ENCODE results near the gene GHRHR.

GHRHR gene

DNA sequence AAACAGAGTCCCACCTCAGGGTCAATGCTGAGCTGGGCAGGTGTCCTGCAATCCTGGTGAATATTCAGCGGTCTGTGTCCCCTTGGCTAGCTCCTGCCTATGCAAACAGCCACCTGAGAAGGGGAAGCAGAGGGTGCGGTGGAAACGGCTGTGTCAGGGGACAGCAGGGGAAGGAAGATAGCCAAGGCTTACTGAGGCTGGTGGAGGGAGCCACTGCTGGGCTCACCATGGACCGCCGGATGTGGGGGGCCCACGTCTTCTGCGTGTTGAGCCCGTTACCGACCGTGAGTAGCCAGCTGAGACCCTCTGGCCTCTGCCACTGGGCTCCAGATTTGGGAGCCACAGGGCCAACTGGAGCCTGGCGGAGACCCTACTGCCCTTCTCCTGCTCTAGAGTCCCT lies at the start of gene GHRHR:
Gene GHRHR, plus strand, starts transcription at position 112 of the 400 bp plus-strand sequence. Its CDS starts 116 bp downstream, at position 228.
- no peak for DNase-seq (ENCODE audit: low read depth)
- TF ChIP-seq CTCF (IDR thresholded peaks at IDR 0.05; ENCODE audit: low read depth, low read length) (no peak), MYC (IDR thresholded peaks at IDR 0.05; ENCODE audit: low read depth, low read length) (no peak), POLR2A (IDR thresholded peaks at IDR 0.05; ENCODE audit: extremely low read depth, insufficient read length) (no peak), MAX (IDR thresholded peaks at IDR 0.05; ENCODE audit: low read depth, low read length) (no peak)
- H3K4me3 ChIP-seq (ENCODE audit: low read depth, low read length) = no peak within 1 kb of the TSS

DNA sequence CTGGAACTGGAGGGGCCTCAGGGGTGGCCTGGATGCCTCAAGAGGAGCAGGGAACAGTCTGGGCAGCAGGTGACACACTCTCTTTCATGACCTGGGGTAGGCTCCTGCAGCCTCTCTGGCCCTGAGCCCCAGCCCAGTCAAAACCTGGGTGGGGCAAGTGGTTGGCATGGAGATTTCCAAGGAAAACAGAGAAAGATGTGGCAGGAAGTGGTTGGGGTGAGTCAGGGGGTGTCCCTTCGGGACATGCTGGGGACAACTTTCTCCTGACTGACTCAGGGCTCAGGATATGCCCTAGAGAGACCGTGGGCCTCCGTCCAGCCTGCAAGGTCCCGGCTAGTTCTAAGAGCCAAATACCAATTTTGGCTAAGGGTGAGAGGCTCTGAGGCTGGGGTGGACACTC lies 49.2 kb upstream of the GHRHR start:
- H3K4me3 ChIP-seq (ENCODE audit: low read depth, low read length) = no peak overlapping the region
- TF ChIP-seq CTCF (IDR thresholded peaks at IDR 0.05; ENCODE audit: low read depth, low read length) = no peak
- no peak for TF ChIP-seq MYC (IDR thresholded peaks at IDR 0.05; ENCODE audit: low read depth, low read length)
- no peak for TF ChIP-seq POLR2A (IDR thresholded peaks at IDR 0.05; ENCODE audit: extremely low read depth, insufficient read length)
- no peak for TF ChIP-seq MAX (IDR thresholded peaks at IDR 0.05; ENCODE audit: low read depth, low read length)
- DNase-seq (ENCODE audit: low read depth) = peak; percentile 68

DNA sequence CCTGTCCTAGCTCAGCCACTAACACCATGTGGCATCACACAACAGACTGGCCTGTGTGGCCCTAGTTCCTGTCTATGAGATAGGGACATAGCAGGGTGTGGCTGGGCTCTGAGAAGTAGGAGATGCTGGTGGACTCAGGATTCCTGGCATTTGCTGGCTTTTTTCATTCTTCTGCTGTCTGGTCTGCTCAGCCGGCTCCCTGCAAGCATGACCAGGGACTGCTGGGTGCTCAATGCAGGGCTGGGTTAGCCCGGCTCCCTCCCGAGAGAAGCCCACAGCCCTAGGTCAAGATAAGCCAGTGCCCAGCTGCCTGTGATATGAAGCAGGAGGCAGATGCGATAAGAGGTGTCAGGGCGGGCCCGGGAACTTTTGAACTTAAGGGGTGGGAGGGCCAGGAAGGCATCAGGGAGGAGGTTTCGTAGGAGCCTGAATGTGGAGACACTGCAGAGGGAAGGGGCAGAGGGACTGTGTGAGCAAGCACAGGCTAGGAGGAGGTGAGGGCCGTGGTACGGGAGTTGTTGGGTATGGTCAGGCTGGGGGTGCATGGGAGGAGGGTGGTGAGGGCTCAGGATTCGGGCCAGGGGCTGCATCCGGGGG lies 48.6 kb upstream of the GHRHR start:
- no peak for TF ChIP-seq CTCF (IDR thresholded peaks at IDR 0.05; ENCODE audit: low read depth, low read length)
- no peak for TF ChIP-seq POLR2A (IDR thresholded peaks at IDR 0.05; ENCODE audit: extremely low read depth, insufficient read length)
- TF ChIP-seq MAX (IDR thresholded peaks at IDR 0.05; ENCODE audit: low read depth, low read length) = no peak
- no peak for TF ChIP-seq MYC (IDR thresholded peaks at IDR 0.05; ENCODE audit: low read depth, low read length)
- DNase-seq (ENCODE audit: low read depth) = no peak
- no peak overlapping the region for H3K4me3 ChIP-seq (ENCODE audit: low read depth, low read length)

- H3K4me3 ChIP-seq (ENCODE audit: low read depth, low read length) = no peak overlapping the region
- TF ChIP-seq CTCF (IDR thresholded peaks at IDR 0.05; ENCODE audit: low read depth, low read length) (no peak), MAX (IDR thresholded peaks at IDR 0.05; ENCODE audit: low read depth, low read length) (no peak), MYC (IDR thresholded peaks at IDR 0.05; ENCODE audit: low read depth, low read length) (no peak), POLR2A (IDR thresholded peaks at IDR 0.05; ENCODE audit: extremely low read depth, insufficient read length) (no peak)
- no peak for DNase-seq (ENCODE audit: low read depth)
Measured at GRCh38 chr7:30915751-30916150, 48.0 kb upstream of the GHRHR start.

DNA sequence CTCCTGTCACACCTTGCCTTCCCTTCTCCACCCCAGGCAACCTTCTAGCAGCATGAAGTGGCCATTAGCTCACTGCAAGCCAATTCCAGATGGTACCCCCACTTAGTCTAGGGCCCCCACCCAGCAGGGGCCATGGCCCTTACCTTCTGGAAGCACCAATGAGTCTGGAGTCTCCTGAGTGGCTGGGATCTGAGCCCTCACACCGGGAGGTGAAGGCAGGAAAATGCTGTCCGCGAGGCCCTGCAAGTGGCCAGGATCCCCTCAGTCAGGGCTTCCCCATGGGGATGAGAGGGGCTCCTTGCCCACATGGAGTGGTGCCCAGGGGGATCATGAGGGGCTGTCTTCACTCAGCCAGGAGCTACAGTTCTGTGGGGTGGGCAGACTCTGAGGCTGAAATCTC lies 47.5 kb upstream of the GHRHR start:
- no peak for DNase-seq (ENCODE audit: low read depth)
- no peak overlapping the region for H3K4me3 ChIP-seq (ENCODE audit: low read depth, low read length)
- TF ChIP-seq CTCF (IDR thresholded peaks at IDR 0.05; ENCODE audit: low read depth, low read length) (no peak), MAX (IDR thresholded peaks at IDR 0.05; ENCODE audit: low read depth, low read length) (no peak), POLR2A (IDR thresholded peaks at IDR 0.05; ENCODE audit: extremely low read depth, insufficient read length) (no peak), MYC (IDR thresholded peaks at IDR 0.05; ENCODE audit: low read depth, low read length) (no peak)

All from NB4 (cell line).